ENCODE measurements around the gene TTI1. TPM values are rescaled to one million over a fixed set of nuclear protein-coding genes. Genes with fewer than 3 reads are reported as not detected.

Gene TTI1
- total RNA-seq, 1 experiment from 2014 or later, result 54.0 TPM

- Mint-ChIP-seq H3K4me3 (ENCODE audit: low read depth, unreplicated experiment) (no peak overlapping the region), H3K27me3 (ENCODE audit: unreplicated experiment) (no peaks in the 10 kb centered on the region), H3K27ac (ENCODE audit: unreplicated experiment) (no peak overlapping the region), H3K36me3 (ENCODE audit: insufficient read depth, unreplicated experiment) (peaks cover 19% of the 10 kb centered on the region), H3K9me3 (ENCODE audit: low read depth, unreplicated experiment) (no peaks in the 10 kb centered on the region), H3K4me1 (ENCODE audit: low read depth, unreplicated experiment) (peaks cover 11% of the 10 kb centered on the region)
- CTCF ChIA-PET, result no interaction called here
- no peak for DNase-seq
- intact Hi-C loops (cut with micrococcal nuclease; ENCODE audit: unreplicated experiment), result loop anchor here (5.0 kb wide), 1 partner anchor 253 kb away; no protein-coding TSS in a partner anchor
- TF ChIP-seq, protein P1, sequence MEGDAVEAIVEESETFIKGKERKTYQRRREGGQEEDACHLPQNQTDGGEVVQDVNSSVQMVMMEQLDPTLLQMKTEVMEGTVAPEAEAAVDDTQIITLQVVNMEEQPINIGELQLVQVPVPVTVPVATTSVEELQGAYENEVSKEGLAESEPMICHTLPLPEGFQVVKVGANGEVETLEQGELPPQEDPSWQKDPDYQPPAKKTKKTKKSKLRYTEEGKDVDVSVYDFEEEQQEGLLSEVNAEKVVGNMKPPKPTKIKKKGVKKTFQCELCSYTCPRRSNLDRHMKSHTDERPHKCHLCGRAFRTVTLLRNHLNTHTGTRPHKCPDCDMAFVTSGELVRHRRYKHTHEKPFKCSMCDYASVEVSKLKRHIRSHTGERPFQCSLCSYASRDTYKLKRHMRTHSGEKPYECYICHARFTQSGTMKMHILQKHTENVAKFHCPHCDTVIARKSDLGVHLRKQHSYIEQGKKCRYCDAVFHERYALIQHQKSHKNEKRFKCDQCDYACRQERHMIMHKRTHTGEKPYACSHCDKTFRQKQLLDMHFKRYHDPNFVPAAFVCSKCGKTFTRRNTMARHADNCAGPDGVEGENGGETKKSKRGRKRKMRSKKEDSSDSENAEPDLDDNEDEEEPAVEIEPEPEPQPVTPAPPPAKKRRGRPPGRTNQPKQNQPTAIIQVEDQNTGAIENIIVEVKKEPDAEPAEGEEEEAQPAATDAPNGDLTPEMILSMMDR (IDR thresholded peaks at IDR 0.05; ENCODE audit: unreplicated experiment), result no peak
- BruUV-seq (replicated peaks), result no TSS peak
Observed at GRCh38 chr20:38054647-38055046, 21.4 kb upstream of the TTI1 start.

DNA sequence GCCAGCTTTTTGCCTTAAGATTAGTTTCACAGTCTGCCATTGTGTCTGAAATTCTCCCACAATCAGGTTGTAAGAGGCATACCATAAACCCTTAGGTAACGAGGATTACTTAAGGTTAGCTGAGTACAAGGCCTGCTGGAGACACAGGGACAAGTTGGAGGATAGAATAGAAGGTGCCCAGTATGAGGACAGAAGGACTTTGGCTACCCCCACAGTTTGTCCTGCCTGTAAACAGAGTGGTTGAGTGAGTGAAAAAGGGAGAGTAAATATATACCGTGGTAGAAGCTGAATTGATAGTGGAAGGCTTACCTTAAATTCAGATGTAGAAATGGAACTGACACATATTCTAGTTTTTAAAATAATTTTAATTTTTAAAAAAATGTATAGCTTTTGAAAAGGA is 19.6 kb upstream of the TTI1 start:
- CTCF ChIA-PET, result interaction anchor here (0.7 to 1.9 kb wide), 2 partner anchors 21 to 168 kb away, joined by 3 to 6 read pairs; no protein-coding TSS in a partner anchor
- H3K27me3 Mint-ChIP-seq (ENCODE audit: unreplicated experiment), result no peaks in the 10 kb centered on the region
- TF ChIP-seq, protein P1 (IDR thresholded peaks at IDR 0.05; ENCODE audit: unreplicated experiment), result no peak
- H3K9me3 Mint-ChIP-seq (ENCODE audit: low read depth, unreplicated experiment), result no peaks in the 10 kb centered on the region
- H3K27ac Mint-ChIP-seq (ENCODE audit: unreplicated experiment), result no peak overlapping the region
- H3K36me3 Mint-ChIP-seq (ENCODE audit: insufficient read depth, unreplicated experiment), result peaks cover 12% of the 10 kb centered on the region
- DNase-seq, result no peak
- no peak overlapping the region for H3K4me3 Mint-ChIP-seq (ENCODE audit: low read depth, unreplicated experiment)
- peaks cover 15% of the 10 kb centered on the region for H3K4me1 Mint-ChIP-seq (ENCODE audit: low read depth, unreplicated experiment)
- intact Hi-C loops (cut with micrococcal nuclease; ENCODE audit: unreplicated experiment), result loop anchor here (5.0 kb wide), 1 partner anchor 254 kb away; no protein-coding TSS in a partner anchor
- no TSS peak for BruUV-seq (replicated peaks)

GRCh38 chr20:38050686-38051085 is 17.4 kb upstream of the TTI1 start:
- Mint-ChIP-seq H3K4me1 (ENCODE audit: low read depth, unreplicated experiment) (peaks cover 15% of the 10 kb centered on the region), H3K27me3 (ENCODE audit: unreplicated experiment) (no peaks in the 10 kb centered on the region), H3K36me3 (ENCODE audit: insufficient read depth, unreplicated experiment) (peaks cover 13% of the 10 kb centered on the region), H3K27ac (ENCODE audit: unreplicated experiment) (no peak overlapping the region), H3K9me3 (ENCODE audit: low read depth, unreplicated experiment) (no peaks in the 10 kb centered on the region), H3K4me3 (ENCODE audit: low read depth, unreplicated experiment) (no peak overlapping the region)
- CTCF ChIA-PET, result no interaction called here
- no TSS peak for BruUV-seq (replicated peaks)
- no peak for DNase-seq
- intact Hi-C loops (cut with micrococcal nuclease; ENCODE audit: unreplicated experiment), result loop anchor here (5.0 kb wide), 1 partner anchor 257 kb away; no protein-coding TSS in a partner anchor
- TF ChIP-seq, protein P1 (IDR thresholded peaks at IDR 0.05; ENCODE audit: unreplicated experiment), result no peak

- Mint-ChIP-seq H3K4me1 (ENCODE audit: low read depth, unreplicated experiment) (peaks cover 15% of the 10 kb centered on the region), H3K36me3 (ENCODE audit: insufficient read depth, unreplicated experiment) (peaks cover 10% of the 10 kb centered on the region), H3K4me3 (ENCODE audit: low read depth, unreplicated experiment) (no peak overlapping the region), H3K27me3 (ENCODE audit: unreplicated experiment) (no peaks in the 10 kb centered on the region), H3K9me3 (ENCODE audit: low read depth, unreplicated experiment) (no peaks in the 10 kb centered on the region), H3K27ac (ENCODE audit: unreplicated experiment) (no peak overlapping the region)
- DNase-seq, result no peak
- TF ChIP-seq, protein P1 (IDR thresholded peaks at IDR 0.05; ENCODE audit: unreplicated experiment), result no peak
- CTCF ChIA-PET, result interaction anchor here (1.0 kb wide), 1 partner anchor 172 kb away, joined by 3 read pairs; no protein-coding TSS in a partner anchor
- no TSS peak for BruUV-seq (replicated peaks)
- intact Hi-C loops (cut with micrococcal nuclease; ENCODE audit: unreplicated experiment), result loop anchor here (5.0 kb wide), 1 partner anchor 258 kb away; no protein-coding TSS in a partner anchor
Observed at GRCh38 chr20:38049800-38050199, 16.5 kb upstream of the TTI1 start.
